GM18517 (cell line): ENCODE results near the gene MRPS10.

ENCODE experiments used
- ATAC-seq: cut with Tn5 transposase; IDR thresholded peaks from one replicate; pipeline ENCODE4 v1.9.1; 2021; ENCODE audit warnings: mild to moderate bottlenecking, moderate library complexity; ENCODE audit not compliant: unreplicated experiment

MRPS10 gene

GRCh38 chr6:42217519-42218367 is at the start of gene MRPS10:
Gene MRPS10, minus strand, starts transcription at chr6:42217861. Its CDS starts 12 bp downstream, at chr6:42217849.
- ATAC-seq = peak; percentile 80

GRCh38 chr6:42266538-42266937 is 48.9 kb upstream of the MRPS10 start:
- no peak for ATAC-seq

- ATAC-seq = no peak
Observed at GRCh38 chr6:42264852-42265390, 47.3 kb upstream of the MRPS10 start.

GRCh38 chr6:42264162-42264851 is 46.6 kb upstream of the MRPS10 start:
- no peak for ATAC-seq

- ATAC-seq = no peak
Observed at GRCh38 chr6:42263165-42263728, 45.6 kb upstream of the MRPS10 start.

- ATAC-seq = no peak
Observed at GRCh38 chr6:42260972-42261371, 43.3 kb upstream of the MRPS10 start.

- ATAC-seq = no peak
Observed at GRCh38 chr6:42260396-42260888, 42.8 kb upstream of the MRPS10 start.

- no peak for ATAC-seq
Observed at GRCh38 chr6:42259841-42260395, 42.3 kb upstream of the MRPS10 start.

- no peak for ATAC-seq
Observed at GRCh38 chr6:42259286-42259685, 41.6 kb upstream of the MRPS10 start.

- no peak for ATAC-seq
Observed at GRCh38 chr6:42257614-42258013, 40.0 kb upstream of the MRPS10 start.

- ATAC-seq = no peak
Observed at GRCh38 chr6:42257063-42257462, 39.4 kb upstream of the MRPS10 start.

GRCh38 chr6:42255050-42255449 is 37.4 kb upstream of the MRPS10 start:
- no peak for ATAC-seq

- no peak for ATAC-seq
Observed at GRCh38 chr6:42254505-42254904, 36.8 kb upstream of the MRPS10 start.

- ATAC-seq = no peak
Observed at GRCh38 chr6:42251911-42252637, 34.4 kb upstream of the MRPS10 start.

GRCh38 chr6:42251500-42251899 is 33.8 kb upstream of the MRPS10 start:
- no peak for ATAC-seq

- ATAC-seq = no peak
Observed at GRCh38 chr6:42250274-42250931, 32.7 kb upstream of the MRPS10 start.

- ATAC-seq = no peak
Observed at GRCh38 chr6:42249279-42249678, 31.6 kb upstream of the MRPS10 start.

GRCh38 chr6:42243046-42243445 is 25.4 kb upstream of the MRPS10 start:
- no peak for ATAC-seq

GRCh38 chr6:42241915-42242314 is 24.3 kb upstream of the MRPS10 start:
- ATAC-seq = no peak
